Erythroblast (primary cell): ENCODE measurements around the gene PSME1.

Experiments used
- GATA1 ChIP-seq: IDR thresholded peaks from 2 replicates; pipeline ENCODE4 v1.6.1; 2011; ENCODE audit warnings: low read depth, mild to moderate bottlenecking, control low read depth, low read length, moderate library complexity
- POLR2A ChIP-seq: IDR thresholded peaks from 2 replicates; pipeline ENCODE4 v1.6.1; 2011; ENCODE audit warnings: mild to moderate bottlenecking, low read length

DNA sequence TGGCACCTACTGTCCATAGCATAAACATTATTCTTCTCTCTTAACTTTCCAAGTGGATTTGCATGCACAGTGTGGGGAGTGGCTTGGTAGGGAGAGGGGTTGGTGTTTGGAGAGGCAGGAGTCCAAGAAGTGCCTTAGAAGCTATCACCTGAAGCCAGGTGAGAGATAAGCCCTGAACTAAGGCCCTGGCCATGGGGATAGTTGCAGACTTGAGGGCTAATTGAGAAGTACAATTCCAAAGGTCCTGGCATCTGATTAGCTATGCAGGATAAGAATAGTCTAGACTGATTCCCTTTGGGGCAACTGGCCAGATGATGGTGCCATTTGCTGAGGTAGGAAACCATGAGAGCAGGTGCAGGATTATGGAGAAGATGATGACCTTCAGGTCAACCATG lies 43.9 kb upstream of the PSME1 start:
- TF ChIP-seq GATA1 (no peak), POLR2A (no peak)
